A549 (cell line): ENCODE data around the gene PCBP3. TPM values are rescaled to one million over a fixed set of nuclear protein-coding genes. Genes with fewer than 3 reads are reported as not detected.

ENCODE experiments used
- polyA plus RNA-seq, 4 experiments: library from polyadenylated mRNA; depleted of rRNA in 3 of 4; stranded (reverse); fragments of >200 nt; fragmentation: RNase III in 1 of 4; extraction: RNeasy Plus Mini Kit Qiagen cat#74134 plus additional on column Dnase treatment in 1 of 4; gene quantifications; 2 replicates in 3 of 4; 3 replicates in 1 of 4; pipeline ENCODE4 v1.2.3, GENCODE V29; 2011 to 2017

PCBP3 gene
- polyA plus RNA-seq, 2 of the 4 experiments (the other 2 are of a cell fraction) = 0.30 to 0.34 TPM

Other genes with a start within 250 kb of the PCBP3 start
- 17.3 and 19.0 TPM in 2 replicates for gene COL18A1, start 238.6 kb upstream of the PCBP3 start, polyA plus RNA-seq (2011; rRNA removed)
- 76.7 to 89.7 TPM (median 88.4 TPM) in 3 replicates for gene COL18A1, start 238.6 kb upstream of the PCBP3 start, polyA plus RNA-seq (2017; fragmentation: RNase III; extraction: RNeasy Plus Mini Kit Qiagen cat#74134 plus additional on column Dnase treatment)
- gene SLC19A1, start 101.3 kb upstream of the PCBP3 start, polyA plus RNA-seq (2011; rRNA removed) = 9.8 and 11.0 TPM in 2 replicates
- gene SLC19A1, start 101.3 kb upstream of the PCBP3 start, polyA plus RNA-seq (2017; fragmentation: RNase III; extraction: RNeasy Plus Mini Kit Qiagen cat#74134 plus additional on column Dnase treatment) = 13.8 to 14.0 TPM (median 14.0 TPM) in 3 replicates